ENCODE data around the gene HPCAL1.

DNA sequence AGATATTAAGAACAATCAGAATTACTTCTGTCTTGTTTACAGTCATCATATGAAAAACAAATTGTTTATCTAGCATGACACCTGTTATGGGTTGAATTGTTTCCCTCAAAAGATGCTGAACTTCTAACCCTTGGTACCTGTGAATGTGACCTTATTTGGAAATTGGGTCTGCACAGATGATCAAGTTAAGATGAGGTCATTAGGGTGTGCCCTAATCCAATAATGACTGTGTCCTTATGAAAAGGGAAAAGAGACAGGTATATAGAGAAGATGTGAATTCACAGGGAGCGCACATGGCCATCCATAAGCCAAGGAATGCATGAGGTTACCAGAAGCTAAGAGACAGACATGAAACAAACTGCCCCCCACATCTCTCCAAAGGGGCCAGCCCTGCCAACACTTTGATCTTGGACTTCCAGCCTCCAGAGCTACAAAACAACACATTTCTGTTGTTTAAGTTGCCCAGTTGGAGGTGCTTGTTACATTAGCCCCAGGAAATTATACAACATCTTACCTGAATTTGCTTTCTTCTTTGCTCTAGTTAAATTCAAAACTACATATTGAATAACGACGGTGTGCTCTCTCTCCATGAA, 2.3 kb upstream of the HPCAL1 start:
- TF ChIP-seq, protein P1, sequence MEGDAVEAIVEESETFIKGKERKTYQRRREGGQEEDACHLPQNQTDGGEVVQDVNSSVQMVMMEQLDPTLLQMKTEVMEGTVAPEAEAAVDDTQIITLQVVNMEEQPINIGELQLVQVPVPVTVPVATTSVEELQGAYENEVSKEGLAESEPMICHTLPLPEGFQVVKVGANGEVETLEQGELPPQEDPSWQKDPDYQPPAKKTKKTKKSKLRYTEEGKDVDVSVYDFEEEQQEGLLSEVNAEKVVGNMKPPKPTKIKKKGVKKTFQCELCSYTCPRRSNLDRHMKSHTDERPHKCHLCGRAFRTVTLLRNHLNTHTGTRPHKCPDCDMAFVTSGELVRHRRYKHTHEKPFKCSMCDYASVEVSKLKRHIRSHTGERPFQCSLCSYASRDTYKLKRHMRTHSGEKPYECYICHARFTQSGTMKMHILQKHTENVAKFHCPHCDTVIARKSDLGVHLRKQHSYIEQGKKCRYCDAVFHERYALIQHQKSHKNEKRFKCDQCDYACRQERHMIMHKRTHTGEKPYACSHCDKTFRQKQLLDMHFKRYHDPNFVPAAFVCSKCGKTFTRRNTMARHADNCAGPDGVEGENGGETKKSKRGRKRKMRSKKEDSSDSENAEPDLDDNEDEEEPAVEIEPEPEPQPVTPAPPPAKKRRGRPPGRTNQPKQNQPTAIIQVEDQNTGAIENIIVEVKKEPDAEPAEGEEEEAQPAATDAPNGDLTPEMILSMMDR (conservative IDR thresholded peaks at IDR 0.05; ENCODE audit: low read length): no peak
- no peak for TF ChIP-seq EZH2phosphoT487 (IDR thresholded peaks at IDR 0.05; ENCODE audit: borderline replicate concordance)

All from Loucy (cell line).